Panc1 (cell line): Measurements from ENCODE around the gene MVK. TPM values are rescaled to one million over a fixed set of nuclear protein-coding genes. Genes with fewer than 3 reads are reported as not detected.

ENCODE experiments used
- ATAC-seq: fragments of 200-7000 bp; cut with Tn5 transposase; 2 replicates; pipeline ENCODE4 v1.9.1; 2020; ENCODE audit warnings: mild to moderate bottlenecking, moderate library complexity
- BruUV-seq: library from RNA; stranded (reverse); fragments of 400-500 nt; replicated peaks from 2 replicates; lab custom pipeline; 2021; lab: Mats Ljungman, UMichigan
- CTCF ChIA-PET: fragments of 300-600 bp; sonication (Branson Sonifier 250); formaldehyde crosslinking; loops from one replicate; lab custom pipeline; 2022; ENCODE audit warnings: antibody characterized with exemption; lab: Charles Lee
- POLR2A ChIA-PET: fragments of 300-600 bp; sonication (Branson Sonifier 250); formaldehyde crosslinking; loops from one replicate; lab custom pipeline; 2022; ENCODE audit warnings: antibody characterized with exemption; lab: Charles Lee
- DNase-seq: peaks from one replicate; pipeline ENCODE4 v3.0.0-alpha.2; 2010; ENCODE audit warnings: low read depth, low spot score
- H3K27ac ChIP-seq: 2 replicates; pipeline ENCODE4 v1.5.1; 2011; ENCODE audit warnings: mild to moderate bottlenecking, low read length, inconsistent platforms
- H3K27me3 ChIP-seq: fragments of 200-500 bp; sonication (Bioruptor generic); 2 replicates; pipeline ENCODE4 v1.6.0; 2014; ENCODE audit warnings: low read length, inconsistent platforms; ENCODE audit not compliant: control insufficient read depth, insufficient read depth
- H3K36me3 ChIP-seq: fragments of 200-500 bp; sonication (Bioruptor generic); 2 replicates; pipeline ENCODE4 v1.5.1; 2014; ENCODE audit warnings: inconsistent platforms, mild to moderate bottlenecking, low read length, moderate library complexity; ENCODE audit not compliant: control insufficient read depth, insufficient read depth
- H3K4me1 ChIP-seq: 2 replicates; pipeline ENCODE4 v1.5.1; 2011; ENCODE audit warnings: inconsistent platforms, mild to moderate bottlenecking, low read length, moderate library complexity; ENCODE audit not compliant: control insufficient read depth, insufficient read depth
- H3K4me3 ChIP-seq, 2 experiments: 2 replicates each; pipeline ENCODE4 v1.5.1; 2011 to 2012; ENCODE audit warnings: low read depth in 2 of 2, low read length in 2 of 2, mild to moderate bottlenecking in 2 of 2, inconsistent platforms in 1 of 2, moderate library complexity in 1 of 2
- H3K9me3 ChIP-seq: fragments of 200-500 bp; sonication (Bioruptor generic); 2 replicates; pipeline ENCODE4 v1.5.1; 2014; ENCODE audit warnings: low read depth, mild to moderate bottlenecking, inconsistent platforms, low read length, moderate library complexity; ENCODE audit not compliant: control insufficient read depth, insufficient read depth
- POLR2AphosphoS5 ChIP-seq: IDR thresholded peaks from 2 replicates; pipeline ENCODE4 v1.6.1; 2012; ENCODE audit warnings: mild to moderate bottlenecking, low read depth, low read length, moderate library complexity
- SIN3A ChIP-seq: IDR thresholded peaks from 2 replicates; pipeline ENCODE4 v1.6.1; 2012; ENCODE audit warnings: low read depth, mild to moderate bottlenecking, low read length, moderate library complexity, borderline replicate concordance; ENCODE audit not compliant: insufficient read depth
- TCF7L2 ChIP-seq: IDR thresholded peaks from 2 replicates; pipeline ENCODE4 v1.6.1; 2011; ENCODE audit warnings: mild to moderate bottlenecking, low read depth, low read length, inconsistent platforms
- in situ Hi-C: cut with HindIII; loops from 2 replicates; pipeline ENCODE4 v1.10.0; 2016; ENCODE audit warnings: low sequenced_read_pairs, low pct_unique_long_range_greater_than_20kb
- intact Hi-C: fragments of 100-400 bp; cut with micrococcal nuclease; formaldehyde crosslinking; loops from one replicate; pipeline ENCODE4 v1.10.0; 2022; ENCODE audit not compliant: unreplicated experiment
- total RNA-seq: library from RNA; stranded (reverse); gene quantifications from one replicate; pipeline ENCODE4 v1.2.1, GENCODE V29; 2021; ENCODE audit not compliant: unreplicated experiment
- TF ChIP-seq, protein P1 (sequence below): fragments of 450-650 bp; IDR thresholded peaks from 2 replicates; pipeline ENCODE4 v1.5.1; 2017; ENCODE audit warnings: mild to moderate bottlenecking
- TF ChIP-seq, protein P2 (sequence below), 2 experiments: IDR thresholded peaks; 2 replicates each; pipeline ENCODE4 v1.6.1; 2011 to 2012; ENCODE audit warnings: low read depth in 2 of 2, control low read depth in 1 of 2, low read length in 1 of 2, mild to moderate bottlenecking in 1 of 2, moderate library complexity in 1 of 2; ENCODE audit not compliant: insufficient read depth in 1 of 2

Gene MVK
- total RNA-seq, 1 experiment from 2014 or later = 41.6 TPM

DNA sequence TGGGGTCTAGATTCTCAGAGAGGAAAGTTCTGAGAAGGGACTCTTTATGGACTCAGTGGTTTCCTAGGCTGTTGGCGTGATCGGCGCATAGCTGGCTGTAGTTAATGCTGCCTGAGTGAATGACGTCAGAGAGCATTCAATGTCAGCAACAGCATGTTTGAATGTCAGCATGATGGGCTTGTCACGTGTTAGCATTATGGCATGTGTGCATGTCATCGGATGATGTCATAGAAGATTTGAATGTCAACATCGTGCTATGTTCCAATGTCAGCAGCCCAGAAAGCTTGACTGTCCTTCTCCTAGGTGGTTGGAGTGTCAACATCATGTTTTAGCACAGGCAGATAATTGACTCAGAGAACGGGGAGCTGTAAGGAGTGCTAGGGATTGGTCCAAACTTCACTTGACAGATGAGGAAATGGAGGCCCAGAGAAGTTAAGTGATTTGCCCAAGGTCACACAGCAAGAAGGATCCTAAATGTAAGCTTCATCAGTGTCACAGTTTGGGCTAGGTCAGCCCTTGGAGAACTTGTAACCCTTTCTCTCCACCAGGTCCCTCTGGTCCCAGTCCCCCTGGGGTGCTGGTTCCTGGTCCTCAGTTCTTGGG lies 45.5 kb downstream of the MVK start:
- CTCF ChIA-PET = no interaction called here
- ATAC-seq (no peak), DNase-seq (no peak)
- H3K9me3 ChIP-seq = no peaks in the 10 kb centered on the region
- POLR2A ChIA-PET = no interaction called here
- H3K4me3 ChIP-seq = no peak overlapping the region
- BruUV-seq = no TSS peak
- H3K27ac ChIP-seq = no peak overlapping the region
- TF ChIP-seq, protein P1, sequence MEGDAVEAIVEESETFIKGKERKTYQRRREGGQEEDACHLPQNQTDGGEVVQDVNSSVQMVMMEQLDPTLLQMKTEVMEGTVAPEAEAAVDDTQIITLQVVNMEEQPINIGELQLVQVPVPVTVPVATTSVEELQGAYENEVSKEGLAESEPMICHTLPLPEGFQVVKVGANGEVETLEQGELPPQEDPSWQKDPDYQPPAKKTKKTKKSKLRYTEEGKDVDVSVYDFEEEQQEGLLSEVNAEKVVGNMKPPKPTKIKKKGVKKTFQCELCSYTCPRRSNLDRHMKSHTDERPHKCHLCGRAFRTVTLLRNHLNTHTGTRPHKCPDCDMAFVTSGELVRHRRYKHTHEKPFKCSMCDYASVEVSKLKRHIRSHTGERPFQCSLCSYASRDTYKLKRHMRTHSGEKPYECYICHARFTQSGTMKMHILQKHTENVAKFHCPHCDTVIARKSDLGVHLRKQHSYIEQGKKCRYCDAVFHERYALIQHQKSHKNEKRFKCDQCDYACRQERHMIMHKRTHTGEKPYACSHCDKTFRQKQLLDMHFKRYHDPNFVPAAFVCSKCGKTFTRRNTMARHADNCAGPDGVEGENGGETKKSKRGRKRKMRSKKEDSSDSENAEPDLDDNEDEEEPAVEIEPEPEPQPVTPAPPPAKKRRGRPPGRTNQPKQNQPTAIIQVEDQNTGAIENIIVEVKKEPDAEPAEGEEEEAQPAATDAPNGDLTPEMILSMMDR = no peak
- TF ChIP-seq SIN3A = no peak
- TF ChIP-seq TCF7L2 = no peak
- TF ChIP-seq, protein P2, sequence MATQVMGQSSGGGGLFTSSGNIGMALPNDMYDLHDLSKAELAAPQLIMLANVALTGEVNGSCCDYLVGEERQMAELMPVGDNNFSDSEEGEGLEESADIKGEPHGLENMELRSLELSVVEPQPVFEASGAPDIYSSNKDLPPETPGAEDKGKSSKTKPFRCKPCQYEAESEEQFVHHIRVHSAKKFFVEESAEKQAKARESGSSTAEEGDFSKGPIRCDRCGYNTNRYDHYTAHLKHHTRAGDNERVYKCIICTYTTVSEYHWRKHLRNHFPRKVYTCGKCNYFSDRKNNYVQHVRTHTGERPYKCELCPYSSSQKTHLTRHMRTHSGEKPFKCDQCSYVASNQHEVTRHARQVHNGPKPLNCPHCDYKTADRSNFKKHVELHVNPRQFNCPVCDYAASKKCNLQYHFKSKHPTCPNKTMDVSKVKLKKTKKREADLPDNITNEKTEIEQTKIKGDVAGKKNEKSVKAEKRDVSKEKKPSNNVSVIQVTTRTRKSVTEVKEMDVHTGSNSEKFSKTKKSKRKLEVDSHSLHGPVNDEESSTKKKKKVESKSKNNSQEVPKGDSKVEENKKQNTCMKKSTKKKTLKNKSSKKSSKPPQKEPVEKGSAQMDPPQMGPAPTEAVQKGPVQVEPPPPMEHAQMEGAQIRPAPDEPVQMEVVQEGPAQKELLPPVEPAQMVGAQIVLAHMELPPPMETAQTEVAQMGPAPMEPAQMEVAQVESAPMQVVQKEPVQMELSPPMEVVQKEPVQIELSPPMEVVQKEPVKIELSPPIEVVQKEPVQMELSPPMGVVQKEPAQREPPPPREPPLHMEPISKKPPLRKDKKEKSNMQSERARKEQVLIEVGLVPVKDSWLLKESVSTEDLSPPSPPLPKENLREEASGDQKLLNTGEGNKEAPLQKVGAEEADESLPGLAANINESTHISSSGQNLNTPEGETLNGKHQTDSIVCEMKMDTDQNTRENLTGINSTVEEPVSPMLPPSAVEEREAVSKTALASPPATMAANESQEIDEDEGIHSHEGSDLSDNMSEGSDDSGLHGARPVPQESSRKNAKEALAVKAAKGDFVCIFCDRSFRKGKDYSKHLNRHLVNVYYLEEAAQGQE (IDR thresholded peaks at IDR 0.05; ENCODE audit: insufficient read depth in 1 of 2, low read depth in 2 of 2, low read length in 1 of 2) = no peak
- no peak for TF ChIP-seq POLR2AphosphoS5
- in situ Hi-C loops = no loop called here
- H3K4me1 ChIP-seq = no peaks in the 10 kb centered on the region
- H3K27me3 ChIP-seq = peaks cover 12% of the 10 kb centered on the region
- intact Hi-C loops = no loop called here
- H3K36me3 ChIP-seq = no peaks in the 10 kb centered on the region

DNA sequence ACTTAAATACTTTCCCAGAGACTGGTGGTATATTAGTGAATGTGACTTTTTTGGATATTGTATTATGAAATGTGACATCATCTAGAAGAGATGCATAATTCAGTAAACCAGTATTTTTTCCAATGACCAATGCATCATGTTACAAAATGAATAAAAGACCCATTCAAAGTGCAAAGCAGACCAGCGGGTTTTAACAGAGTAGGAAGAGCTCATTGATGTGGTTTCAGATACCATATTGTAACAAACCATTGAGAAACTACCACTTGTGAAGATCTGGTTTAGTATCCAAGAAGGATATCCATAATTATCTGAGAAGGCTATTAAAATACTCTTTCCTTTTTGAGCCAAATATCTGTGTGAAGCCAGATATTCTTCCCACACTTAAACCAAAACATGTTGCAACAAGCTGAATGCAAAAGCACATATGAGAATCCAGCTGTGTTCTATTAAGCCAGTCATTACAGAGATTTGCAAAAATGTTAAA lies 47.7 kb downstream of the MVK start:
- Histone ChIP-seq H3K4me3 (no peak overlapping the region), H3K27me3 (peaks cover 10% of the 10 kb centered on the region), H3K4me1 (no peaks in the 10 kb centered on the region), H3K36me3 (no peaks in the 10 kb centered on the region), H3K27ac (no peak overlapping the region), H3K9me3 (no peaks in the 10 kb centered on the region)
- ATAC-seq = no peak
- DNase-seq = no peak
- BruUV-seq = no TSS peak
- ChIA-PET POLR2A (no interaction called here), CTCF (no interaction called here)
- in situ Hi-C loops (no loop called here), intact Hi-C loops (loop anchor here (10.0 kb wide), 1 partner anchor 94 kb away; the partner anchor contains the start of gene FAM222A)
- TF ChIP-seq POLR2AphosphoS5 (no peak), TCF7L2 (no peak), SIN3A (no peak)
- TF ChIP-seq, protein P1 = no peak
- TF ChIP-seq, protein P2 (IDR thresholded peaks at IDR 0.05; ENCODE audit: insufficient read depth in 1 of 2, low read depth in 2 of 2, low read length in 1 of 2) = no peak
